ENCODE measurements around the gene CYP2E1. TPM values are rescaled to one million over a fixed set of nuclear protein-coding genes. Genes with fewer than 3 reads are reported as not detected.

Gene CYP2E1
- total RNA-seq, 1 donor, result 1.8 TPM

DNA sequence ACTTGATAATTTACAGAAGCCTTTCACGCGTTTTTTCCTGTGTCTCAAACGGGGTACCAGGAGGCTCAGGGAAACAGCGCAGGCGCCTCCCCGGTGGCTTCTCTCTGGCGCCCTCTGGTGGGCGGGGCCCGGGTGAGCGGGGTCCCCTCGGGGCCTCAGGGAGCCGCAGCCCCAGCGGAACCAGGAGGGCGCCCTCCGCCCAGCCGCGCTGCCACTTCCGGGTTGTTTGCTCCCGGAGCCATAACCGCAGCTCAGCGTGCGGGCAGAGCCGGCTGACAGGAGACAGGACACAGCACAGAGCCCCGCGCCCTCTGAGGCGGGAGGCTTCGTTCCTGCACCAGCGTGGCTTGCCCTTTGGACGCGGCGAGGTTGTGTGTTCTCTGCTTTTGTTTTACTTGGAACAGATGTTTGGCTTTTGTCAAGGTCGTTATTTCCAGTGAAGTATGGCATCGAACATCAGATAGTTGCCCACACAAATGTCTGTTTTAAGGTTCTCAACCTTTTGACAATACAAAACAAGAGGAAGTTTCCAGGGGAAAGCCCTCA lies 6.9 kb upstream of the CYP2E1 start:
- H3K79me2 ChIP-seq (ENCODE audit: insufficient read depth, low read length), result no peaks in the 10 kb centered on the region
- peak overlapping the region; percentile 74 for H3K4me3 ChIP-seq (ENCODE audit: insufficient read depth, low read length)
- no peaks in the 10 kb centered on the region for H4K20me1 ChIP-seq (ENCODE audit: insufficient read depth, low read length)
- H3K27me3 ChIP-seq (ENCODE audit: insufficient read depth, low read length), result peaks cover 7% of the 10 kb centered on the region
- DNase-seq (ENCODE audit: insufficient read length, low spot score, missing footprints), result peak; percentile 97
- H3K4me1 ChIP-seq (ENCODE audit: insufficient read depth, low read length), result peaks cover 11% of the 10 kb centered on the region
- no peaks in the 10 kb centered on the region for H3K36me3 ChIP-seq (ENCODE audit: insufficient read depth, low read length)
- H2AFZ ChIP-seq (ENCODE audit: low read length), result peak overlapping the region; percentile 95
- H3K9me3 ChIP-seq (ENCODE audit: low read depth, low read length), result no peaks in the 10 kb centered on the region
- TF ChIP-seq, protein P1, sequence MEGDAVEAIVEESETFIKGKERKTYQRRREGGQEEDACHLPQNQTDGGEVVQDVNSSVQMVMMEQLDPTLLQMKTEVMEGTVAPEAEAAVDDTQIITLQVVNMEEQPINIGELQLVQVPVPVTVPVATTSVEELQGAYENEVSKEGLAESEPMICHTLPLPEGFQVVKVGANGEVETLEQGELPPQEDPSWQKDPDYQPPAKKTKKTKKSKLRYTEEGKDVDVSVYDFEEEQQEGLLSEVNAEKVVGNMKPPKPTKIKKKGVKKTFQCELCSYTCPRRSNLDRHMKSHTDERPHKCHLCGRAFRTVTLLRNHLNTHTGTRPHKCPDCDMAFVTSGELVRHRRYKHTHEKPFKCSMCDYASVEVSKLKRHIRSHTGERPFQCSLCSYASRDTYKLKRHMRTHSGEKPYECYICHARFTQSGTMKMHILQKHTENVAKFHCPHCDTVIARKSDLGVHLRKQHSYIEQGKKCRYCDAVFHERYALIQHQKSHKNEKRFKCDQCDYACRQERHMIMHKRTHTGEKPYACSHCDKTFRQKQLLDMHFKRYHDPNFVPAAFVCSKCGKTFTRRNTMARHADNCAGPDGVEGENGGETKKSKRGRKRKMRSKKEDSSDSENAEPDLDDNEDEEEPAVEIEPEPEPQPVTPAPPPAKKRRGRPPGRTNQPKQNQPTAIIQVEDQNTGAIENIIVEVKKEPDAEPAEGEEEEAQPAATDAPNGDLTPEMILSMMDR (IDR thresholded peaks at IDR 0.05; ENCODE audit: extremely low read depth, low read depth, low read length), result peak; percentile 83
- peak overlapping the region; percentile 89 for H3K4me2 ChIP-seq (ENCODE audit: insufficient read depth, low read length)
- H3K27ac ChIP-seq (ENCODE audit: low read depth, low read length), result no peak overlapping the region

DNA sequence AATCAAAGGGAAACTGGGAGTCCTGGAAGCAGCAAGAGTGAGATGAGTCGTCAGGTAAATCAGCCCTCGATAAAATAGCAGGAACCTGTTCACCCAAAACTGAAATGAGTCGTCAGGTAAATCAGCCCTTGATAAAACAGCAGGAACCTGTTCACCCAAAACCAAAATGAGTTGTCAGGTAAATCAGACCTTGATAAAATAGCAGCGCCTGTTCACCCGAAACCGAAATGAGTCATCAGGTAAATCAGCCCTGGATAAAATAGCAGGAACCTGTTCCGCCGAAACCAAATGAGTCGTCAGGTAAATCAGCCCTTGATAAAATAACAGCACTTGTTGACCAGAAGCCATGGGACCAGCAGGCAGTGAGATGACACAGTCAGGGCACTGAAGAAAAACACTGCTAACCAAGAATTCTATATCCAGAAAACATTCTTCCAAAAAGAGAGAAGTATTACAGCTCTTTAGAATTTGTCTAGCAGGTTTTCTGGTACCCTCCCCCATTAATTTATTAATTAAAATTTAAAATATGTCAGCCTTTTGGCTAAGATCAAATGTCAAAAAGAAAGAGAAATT lies 3.4 kb upstream of the CYP2E1 start:
- Histone ChIP-seq H3K79me2 (ENCODE audit: insufficient read depth, low read length) (no peaks in the 10 kb centered on the region), H3K4me1 (ENCODE audit: insufficient read depth, low read length) (peaks cover 13% of the 10 kb centered on the region), H3K27ac (ENCODE audit: low read depth, low read length) (no peak overlapping the region), H2AFZ (ENCODE audit: low read length) (no peak overlapping the region), H3K36me3 (ENCODE audit: insufficient read depth, low read length) (no peaks in the 10 kb centered on the region), H3K27me3 (ENCODE audit: insufficient read depth, low read length) (peaks cover 28% of the 10 kb centered on the region), H3K9me3 (ENCODE audit: low read depth, low read length) (no peaks in the 10 kb centered on the region), H3K4me2 (ENCODE audit: insufficient read depth, low read length) (no peak overlapping the region), H3K4me3 (ENCODE audit: insufficient read depth, low read length) (no peak overlapping the region), H4K20me1 (ENCODE audit: insufficient read depth, low read length) (no peaks in the 10 kb centered on the region)
- TF ChIP-seq, protein P1 (IDR thresholded peaks at IDR 0.05; ENCODE audit: extremely low read depth, low read depth, low read length), result no peak
- no peak for DNase-seq (ENCODE audit: insufficient read length, low spot score, missing footprints)

DNA sequence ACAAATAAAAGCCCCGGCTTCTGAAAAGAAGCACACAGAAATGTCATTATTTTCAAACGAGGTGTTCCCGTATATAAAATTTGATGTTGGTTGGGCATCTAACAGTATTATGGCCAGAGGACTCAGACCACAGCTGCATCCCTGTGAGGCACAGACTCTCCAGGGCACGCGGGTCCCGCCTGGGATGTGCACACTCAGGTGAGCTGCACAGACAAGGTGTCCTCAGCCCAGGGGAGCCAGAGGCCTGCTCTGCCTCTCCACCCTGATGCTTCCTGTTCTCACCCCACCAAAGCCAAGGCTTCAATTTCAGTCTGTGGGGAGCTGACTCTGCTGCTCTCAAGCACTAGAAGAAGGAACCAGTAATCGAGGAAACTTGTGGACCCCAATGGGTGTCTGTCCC lies 1.7 kb upstream of the CYP2E1 start:
- no peaks in the 10 kb centered on the region for H3K9me3 ChIP-seq (ENCODE audit: low read depth, low read length)
- peak; percentile 54 for DNase-seq (ENCODE audit: insufficient read length, low spot score, missing footprints)
- TF ChIP-seq, protein P1 (IDR thresholded peaks at IDR 0.05; ENCODE audit: extremely low read depth, low read depth, low read length), result no peak
- H3K4me3 ChIP-seq (ENCODE audit: insufficient read depth, low read length), result no peak overlapping the region
- H3K79me2 ChIP-seq (ENCODE audit: insufficient read depth, low read length), result no peaks in the 10 kb centered on the region
- no peak overlapping the region for H2AFZ ChIP-seq (ENCODE audit: low read length)
- no peaks in the 10 kb centered on the region for H3K36me3 ChIP-seq (ENCODE audit: insufficient read depth, low read length)
- no peak overlapping the region for H3K27ac ChIP-seq (ENCODE audit: low read depth, low read length)
- H3K4me2 ChIP-seq (ENCODE audit: insufficient read depth, low read length), result no peak overlapping the region
- H4K20me1 ChIP-seq (ENCODE audit: insufficient read depth, low read length), result no peaks in the 10 kb centered on the region
- H3K27me3 ChIP-seq (ENCODE audit: insufficient read depth, low read length), result peaks cover 45% of the 10 kb centered on the region
- peaks cover 6% of the 10 kb centered on the region for H3K4me1 ChIP-seq (ENCODE audit: insufficient read depth, low read length)

DNA sequence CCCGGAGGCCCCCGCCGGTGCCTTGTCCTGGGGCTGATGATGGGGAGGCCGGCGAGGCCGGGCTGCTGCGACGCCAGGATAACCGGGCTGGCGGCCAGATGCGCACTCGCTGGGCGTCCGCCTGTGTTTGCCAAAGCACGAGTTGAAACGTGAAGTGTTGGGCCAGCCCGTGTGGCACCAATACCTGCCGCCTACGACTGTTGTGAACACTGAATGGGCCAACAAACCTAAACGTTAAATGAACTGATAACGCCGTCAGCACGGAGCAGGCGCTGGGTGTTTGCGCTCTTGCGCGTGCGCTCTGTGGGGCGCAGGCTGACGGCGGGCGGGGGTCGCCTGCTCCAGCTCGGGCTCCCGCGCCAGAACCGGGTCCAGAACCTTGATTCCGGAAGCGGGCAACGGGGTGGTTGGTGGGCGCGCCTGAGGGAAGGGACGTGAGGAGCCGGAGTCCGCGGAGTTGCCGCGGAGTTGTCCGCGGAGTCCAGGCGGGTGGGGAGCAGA lies 658 bp downstream of the CYP2E1 start:
- Histone ChIP-seq H3K4me1 (ENCODE audit: insufficient read depth, low read length) (peaks cover 3% of the 10 kb centered on the region), H3K4me3 (ENCODE audit: insufficient read depth, low read length) (no peak overlapping the region), H3K9me3 (ENCODE audit: low read depth, low read length) (no peaks in the 10 kb centered on the region), H2AFZ (ENCODE audit: low read length) (no peak overlapping the region), H3K4me2 (ENCODE audit: insufficient read depth, low read length) (peak overlapping the region; percentile 43), H3K27ac (ENCODE audit: low read depth, low read length) (no peak overlapping the region), H3K79me2 (ENCODE audit: insufficient read depth, low read length) (no peaks in the 10 kb centered on the region), H3K27me3 (ENCODE audit: insufficient read depth, low read length) (peaks cover 51% of the 10 kb centered on the region), H4K20me1 (ENCODE audit: insufficient read depth, low read length) (no peaks in the 10 kb centered on the region), H3K36me3 (ENCODE audit: insufficient read depth, low read length) (no peaks in the 10 kb centered on the region)
- TF ChIP-seq, protein P1 (IDR thresholded peaks at IDR 0.05; ENCODE audit: extremely low read depth, low read depth, low read length), result no peak
- peak; percentile 39 for DNase-seq (ENCODE audit: insufficient read length, low spot score, missing footprints)
